GM12801 (cell line): ENCODE results near the gene RBM12.

Source experiments
- CTCF ChIP-seq: IDR thresholded peaks from one replicate; pipeline ENCODE4 v1.5.1; 2011; ENCODE audit warnings: control low read depth; ENCODE audit not compliant: insufficient read length; ENCODE audit errors: extremely low read depth

RBM12 gene

DNA sequence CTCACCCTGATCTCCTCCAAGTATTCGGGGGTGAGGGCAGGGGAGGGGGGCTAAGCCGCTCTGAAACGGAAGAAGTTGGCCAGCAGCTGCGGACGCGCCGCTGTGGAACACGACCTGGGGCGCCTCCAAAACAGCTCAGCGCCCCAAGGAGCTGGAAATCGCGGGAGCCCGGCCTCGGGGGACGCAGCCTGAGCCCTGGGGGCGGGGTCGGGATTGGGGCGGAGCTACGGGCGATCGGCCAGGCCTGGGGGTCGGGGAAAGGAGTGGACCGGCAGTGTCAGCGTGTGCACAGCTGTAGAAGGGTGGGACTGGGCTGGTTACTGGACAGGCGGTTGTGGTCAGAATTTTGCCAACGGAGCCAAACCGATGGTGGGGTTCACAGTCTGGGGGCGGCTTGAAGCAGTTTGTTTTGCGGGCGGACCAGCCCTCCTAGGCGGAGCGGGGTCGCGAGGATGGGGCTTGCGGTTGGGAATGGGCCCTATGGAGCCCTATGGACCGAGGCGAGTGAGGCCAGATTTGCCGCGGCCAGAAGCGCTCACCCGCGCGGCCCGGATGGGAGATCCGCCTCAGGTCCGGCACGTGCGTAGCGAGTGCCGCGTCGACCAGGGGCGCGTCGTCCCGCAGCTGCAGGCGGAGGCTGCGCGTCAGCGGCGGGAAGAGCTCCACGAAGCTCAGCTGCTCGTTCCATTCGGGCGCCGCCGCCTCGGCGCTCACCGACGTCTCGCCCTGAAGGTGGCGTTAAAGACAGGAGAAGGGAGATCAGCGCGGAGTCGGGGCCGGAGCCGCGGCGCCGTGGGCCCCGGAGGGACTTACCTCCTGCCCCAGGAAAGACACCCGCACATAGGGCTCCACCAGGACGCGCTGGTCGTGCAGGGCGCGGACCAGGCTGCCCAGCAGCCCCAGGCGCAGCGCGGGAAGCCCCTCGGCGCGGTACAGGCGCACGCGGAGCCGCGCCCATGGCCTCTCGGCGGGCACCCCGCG is 63.4 kb downstream of the RBM12 start:
- TF ChIP-seq CTCF = no peak

DNA sequence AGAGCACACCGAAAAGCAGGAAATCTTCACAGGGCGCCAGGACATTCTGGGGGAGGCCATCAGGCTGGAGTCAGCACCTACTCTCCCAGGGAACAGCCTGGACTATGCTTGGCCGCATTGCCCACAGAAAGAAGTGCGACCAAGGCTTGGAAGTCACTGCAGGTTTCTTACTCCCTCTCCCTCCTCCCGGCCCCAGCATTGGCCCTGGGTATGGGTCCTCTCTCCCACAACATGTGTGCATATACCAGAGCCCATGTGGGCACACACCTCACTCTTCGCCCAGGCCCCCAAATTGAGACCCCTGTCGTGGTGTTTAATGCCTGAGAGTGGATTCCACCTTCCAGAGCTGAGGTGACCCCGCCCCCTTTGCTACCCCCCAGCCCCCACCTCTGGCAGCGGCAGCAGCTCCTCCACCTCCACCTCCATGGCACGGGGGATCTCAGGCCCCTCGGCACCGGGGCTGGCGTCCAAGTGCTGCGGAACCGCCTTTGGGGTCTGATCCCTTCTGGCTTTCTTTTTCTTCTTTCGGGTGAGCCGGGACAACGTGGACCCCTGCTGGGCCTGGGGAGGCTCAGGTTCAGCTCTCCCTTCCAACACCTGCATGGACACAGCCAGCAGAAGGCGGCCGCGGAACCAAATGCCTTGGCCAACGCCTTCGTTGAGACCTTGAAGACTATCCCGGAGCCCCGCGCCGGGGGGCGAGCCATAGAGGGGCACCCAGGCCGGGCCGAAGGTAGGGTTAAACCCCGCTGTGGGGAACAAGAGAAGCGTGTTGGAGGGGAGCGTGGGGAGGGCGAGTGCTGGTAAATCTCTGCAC is 64.3 kb downstream of the RBM12 start:
- TF ChIP-seq CTCF = no peak

- no peak for TF ChIP-seq CTCF
Observed at GRCh38 chr20:35599776-35600120, 65.0 kb downstream of the RBM12 start.
